B cell (primary cell): Measurements from ENCODE around the gene PDE3A.

Experiments used
- CTCF ChIP-seq: fragments of 200-600 bp; IDR thresholded peaks from one replicate; pipeline ENCODE4 v1.8.0; 2022; ENCODE audit warnings: antibody characterized with exemption, mild to moderate bottlenecking
- EZH2 ChIP-seq: IDR thresholded peaks from 2 replicates; pipeline ENCODE4 v1.6.1; 2012; ENCODE audit warnings: borderline replicate concordance, low read depth, mild to moderate bottlenecking, moderate library complexity, low read length; ENCODE audit not compliant: insufficient read depth, poor library complexity, severe bottlenecking

DNA sequence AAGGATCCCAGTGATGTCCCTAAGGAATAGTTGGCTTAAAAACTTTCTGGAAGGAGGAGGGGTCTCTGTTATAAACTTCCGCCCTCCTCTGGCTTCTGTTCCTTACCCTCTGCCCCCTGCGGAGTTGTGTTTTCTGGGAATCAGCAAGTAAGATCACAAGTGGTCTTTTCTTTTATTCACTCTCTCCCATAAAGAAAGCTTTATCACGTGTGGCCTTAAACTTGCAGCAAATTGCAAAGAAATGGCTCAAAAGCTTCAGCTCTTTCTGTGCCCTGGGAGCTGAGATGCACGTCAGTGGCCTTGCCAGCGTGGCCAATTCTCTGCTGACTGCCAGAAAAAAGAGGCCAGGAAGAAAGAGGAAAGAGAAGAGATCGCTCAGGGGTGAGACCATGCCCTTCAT, 326.9 kb downstream of the PDE3A start, which contains the start of gene SLCO1C1:
- TF ChIP-seq CTCF = no peak
- TF ChIP-seq EZH2 = no peak
